Endometrium (tissue), 2 donors: ENCODE data around the gene TPSD1.
"Not testable (repeated sequence)": the region's sequence is repeated elsewhere in the genome, so short reads cannot be mapped to it uniquely, and the experiment has no call there.

ENCODE experiments used
- FAIRE-seq: peaks from 2 replicates; lab custom pipeline; 2012; peaks lifted over from hg19 to GRCh38; lab: Jason Lieb, UNC
- donor health status: control.
- donor health status: control.

TPSD1 gene

GRCh38 chr16:1262846-1263221, 7.0 kb downstream of the TPSD1 start:
- no peak for FAIRE-seq

GRCh38 chr16:1263591-1264344, 7.9 kb downstream of the TPSD1 start:
- no peak for FAIRE-seq

GRCh38 chr16:1264345-1265089, 8.6 kb downstream of the TPSD1 start:
- no peak for FAIRE-seq

- no peak for FAIRE-seq
Measured at GRCh38 chr16:1265090-1265630, 9.3 kb downstream of the TPSD1 start.

GRCh38 chr16:1265826-1266225, 10.0 kb downstream of the TPSD1 start:
- no peak for FAIRE-seq

- FAIRE-seq = not testable (repeated sequence)
Measured at GRCh38 chr16:1269418-1269817, 13.5 kb downstream of the TPSD1 start.

- no peak for FAIRE-seq
Measured at GRCh38 chr16:1271380-1271723, 15.5 kb downstream of the TPSD1 start.

- not testable (repeated sequence) for FAIRE-seq
Measured at GRCh38 chr16:1271724-1272413, 16.0 kb downstream of the TPSD1 start.

GRCh38 chr16:1272453-1273198, 16.8 kb downstream of the TPSD1 start:
- no peak for FAIRE-seq

GRCh38 chr16:1273816-1274215, 17.9 kb downstream of the TPSD1 start:
- FAIRE-seq = no peak

GRCh38 chr16:1274767-1275166, 18.9 kb downstream of the TPSD1 start:
- FAIRE-seq = no peak

- no peak for FAIRE-seq
Measured at GRCh38 chr16:1275791-1276579, 20.1 kb downstream of the TPSD1 start.

- FAIRE-seq = no peak
Measured at GRCh38 chr16:1276580-1276878, 20.7 kb downstream of the TPSD1 start.

GRCh38 chr16:1277151-1277598, 21.3 kb downstream of the TPSD1 start:
- no peak for FAIRE-seq

- no peak for FAIRE-seq
Measured at GRCh38 chr16:1277617-1278282, 21.9 kb downstream of the TPSD1 start.

- no peak for FAIRE-seq
Measured at GRCh38 chr16:1278477-1278876, 22.6 kb downstream of the TPSD1 start.

- FAIRE-seq = no peak
Measured at GRCh38 chr16:1279081-1279944, 23.4 kb downstream of the TPSD1 start.

GRCh38 chr16:1279945-1280589, 24.2 kb downstream of the TPSD1 start:
- FAIRE-seq = no peak

GRCh38 chr16:1280783-1281182, 24.9 kb downstream of the TPSD1 start:
- FAIRE-seq = no peak
